ENCODE data around the gene SEMA3G.

The SEMA3G gene

GRCh38 chr3:52444860-52445793, at the start of gene SEMA3G:
Gene SEMA3G (minus strand): TSS chr3:52445103. CDS start chr3:52445027, 76 bp downstream.
- no peak within 1 kb of the TSS for H3K9ac ChIP-seq
- no peaks in the 10 kb centered on the region for H3K36me3 ChIP-seq
- H3K27me3 ChIP-seq, result peaks cover 45% of the 10 kb centered on the region
- H3K4me3 ChIP-seq, result no peak within 1 kb of the TSS
- no peak within 1 kb of the TSS for H3K27ac ChIP-seq
- TF ChIP-seq Cebpa-rat (IDR thresholded peaks at IDR 0.05), result no peak
- H3K4me2 ChIP-seq, result peak within 1 kb of the TSS; percentile 88
- H3K9me3 ChIP-seq, result no peaks in the 10 kb centered on the region
- peaks cover 67% of the 10 kb centered on the region for H4K20me1 ChIP-seq
- H3K4me1 ChIP-seq, result peaks cover 36% of the 10 kb centered on the region

DNA sequence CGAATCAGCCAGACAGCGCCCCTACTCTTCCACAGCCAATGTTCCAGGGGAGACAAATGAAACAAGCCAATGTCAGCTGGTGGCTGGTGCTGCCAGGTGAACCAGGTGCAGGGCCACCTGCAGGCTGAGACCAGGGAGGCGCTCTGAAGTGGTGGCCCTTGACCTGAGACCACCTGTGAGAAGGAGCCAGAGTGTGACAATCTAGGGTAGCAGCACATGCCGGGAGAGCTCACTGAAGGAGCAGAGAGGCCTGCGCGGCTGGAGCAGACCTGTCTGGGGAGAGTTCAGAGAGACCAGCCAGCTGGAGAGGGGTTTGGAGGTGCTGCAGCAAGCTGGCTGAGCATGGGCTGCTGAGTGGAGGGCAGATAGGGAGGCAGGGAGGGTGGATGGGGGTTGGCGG, 49.5 kb upstream of the SEMA3G start:
- 0 out of 2 replicates have a peak overlapping the region, but pooled peaks have one; percentile 60 for H3K27ac ChIP-seq
- H3K4me2 ChIP-seq, result peak overlapping the region; percentile 74
- TF ChIP-seq Cebpa-rat (IDR thresholded peaks at IDR 0.05), result no peak
- peaks cover 49% of the 10 kb centered on the region for H4K20me1 ChIP-seq
- H3K9ac ChIP-seq, result 0 out of 2 replicates have a peak overlapping the region, but pooled peaks have one; percentile 64
- H3K4me3 ChIP-seq, result no peak overlapping the region
- H3K4me1 ChIP-seq, result peaks cover 67% of the 10 kb centered on the region
- H3K36me3 ChIP-seq, result peaks cover 47% of the 10 kb centered on the region
- H3K9me3 ChIP-seq, result no peaks in the 10 kb centered on the region
- H3K27me3 ChIP-seq, result no peaks in the 10 kb centered on the region

- Histone ChIP-seq H3K27ac (no peak overlapping the region), H3K27me3 (no peaks in the 10 kb centered on the region), H3K9me3 (no peaks in the 10 kb centered on the region), H4K20me1 (peaks cover 51% of the 10 kb centered on the region), H3K4me2 (no peak overlapping the region), H3K4me1 (peaks cover 65% of the 10 kb centered on the region), H3K9ac (no peak overlapping the region), H3K36me3 (peaks cover 57% of the 10 kb centered on the region), H3K4me3 (no peak overlapping the region)
- TF ChIP-seq Cebpa-rat (IDR thresholded peaks at IDR 0.05), result no peak
Measured at GRCh38 chr3:52493232-52494017, 48.5 kb upstream of the SEMA3G start.

DNA sequence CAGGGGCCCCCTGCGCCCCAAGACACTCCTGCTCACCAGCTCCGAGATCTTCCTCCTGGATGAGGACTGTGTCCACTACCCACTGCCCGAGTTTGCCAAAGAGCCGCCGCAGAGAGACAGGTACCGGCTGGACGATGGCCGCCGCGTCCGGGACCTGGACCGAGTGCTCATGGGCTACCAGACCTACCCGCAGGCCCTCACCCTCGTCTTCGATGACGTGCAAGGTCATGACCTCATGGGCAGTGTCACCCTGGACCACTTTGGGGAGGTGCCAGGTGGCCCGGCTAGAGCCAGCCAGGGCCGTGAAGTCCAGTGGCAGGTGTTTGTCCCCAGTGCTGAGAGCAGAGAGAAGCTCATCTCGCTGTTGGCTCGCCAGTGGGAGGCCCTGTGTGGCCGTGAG, 47.2 kb upstream of the SEMA3G start:
- H4K20me1 ChIP-seq, result peaks cover 51% of the 10 kb centered on the region
- H3K27ac ChIP-seq, result no peak overlapping the region
- H3K4me3 ChIP-seq, result no peak overlapping the region
- H3K27me3 ChIP-seq, result no peaks in the 10 kb centered on the region
- peaks cover 70% of the 10 kb centered on the region for H3K36me3 ChIP-seq
- no peaks in the 10 kb centered on the region for H3K9me3 ChIP-seq
- no peak overlapping the region for H3K9ac ChIP-seq
- H3K4me1 ChIP-seq, result peaks cover 53% of the 10 kb centered on the region
- no peak for TF ChIP-seq Cebpa-rat (IDR thresholded peaks at IDR 0.05)
- H3K4me2 ChIP-seq, result no peak overlapping the region

- peak overlapping the region; percentile 71 for H3K4me2 ChIP-seq
- peaks cover 58% of the 10 kb centered on the region for H3K4me1 ChIP-seq
- H3K36me3 ChIP-seq, result peaks cover 81% of the 10 kb centered on the region
- no peak for TF ChIP-seq Cebpa-rat (IDR thresholded peaks at IDR 0.05)
- peaks cover 51% of the 10 kb centered on the region for H4K20me1 ChIP-seq
- no peak overlapping the region for H3K4me3 ChIP-seq
- peak overlapping the region; percentile 61; the same call in 1 of the 2 replicates for H3K9ac ChIP-seq
- no peaks in the 10 kb centered on the region for H3K27me3 ChIP-seq
- peak overlapping the region; percentile 71 for H3K27ac ChIP-seq
- H3K9me3 ChIP-seq, result no peaks in the 10 kb centered on the region
Measured at GRCh38 chr3:52490939-52491526, 46.1 kb upstream of the SEMA3G start.

DNA sequence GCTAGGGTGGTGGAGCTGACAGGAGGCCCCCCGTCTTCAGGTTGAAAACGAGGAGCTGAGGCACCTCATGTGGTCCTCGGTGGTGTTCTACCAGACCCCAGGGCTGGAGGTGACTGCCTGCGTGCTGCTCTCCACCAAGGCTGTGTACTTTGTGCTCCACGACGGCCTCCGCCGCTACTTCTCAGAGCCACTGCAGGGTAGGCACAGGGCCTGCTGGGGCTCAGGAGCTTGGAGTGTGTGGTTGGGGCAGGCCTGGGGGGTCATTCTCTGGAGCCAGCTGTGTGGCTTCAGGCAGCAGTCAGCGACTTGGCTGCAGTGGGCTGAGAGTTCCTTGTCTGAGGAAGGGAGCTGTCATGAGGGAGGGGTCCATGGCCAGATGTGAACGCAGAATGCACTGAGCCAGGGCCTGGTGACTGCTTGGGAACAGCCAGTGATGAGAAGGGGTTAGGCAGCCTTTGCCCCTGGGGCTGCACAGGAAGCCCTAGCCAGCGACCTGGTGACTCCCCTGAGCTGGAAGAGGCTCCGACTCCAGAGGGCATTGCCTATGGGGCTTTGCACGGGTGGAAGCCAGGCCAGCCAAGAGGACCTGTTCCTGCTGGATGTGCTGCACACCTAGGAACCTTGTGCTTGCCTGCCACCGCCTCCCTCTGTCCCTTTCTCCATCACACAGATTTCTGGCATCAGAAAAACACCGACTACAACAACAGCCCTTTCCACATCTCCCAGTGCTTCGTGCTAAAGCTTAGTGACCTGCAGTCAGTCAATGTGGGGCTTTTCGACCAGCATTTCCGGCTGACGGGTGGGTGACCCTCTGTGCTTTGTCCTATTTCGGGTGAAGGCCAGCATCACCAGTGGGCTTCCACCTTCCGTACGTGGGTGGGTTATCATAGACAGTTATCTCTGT, 45.4 kb upstream of the SEMA3G start:
- peak overlapping the region; percentile 61; the same call in 1 of the 2 replicates for H3K9ac ChIP-seq
- peaks cover 58% of the 10 kb centered on the region for H3K4me1 ChIP-seq
- no peak for TF ChIP-seq Cebpa-rat (IDR thresholded peaks at IDR 0.05)
- H3K4me2 ChIP-seq, result peak overlapping the region; percentile 71
- peaks cover 87% of the 10 kb centered on the region for H3K36me3 ChIP-seq
- H3K4me3 ChIP-seq, result no peak overlapping the region
- peaks cover 51% of the 10 kb centered on the region for H4K20me1 ChIP-seq
- no peaks in the 10 kb centered on the region for H3K9me3 ChIP-seq
- H3K27me3 ChIP-seq, result no peaks in the 10 kb centered on the region
- H3K27ac ChIP-seq, result peak overlapping the region; percentile 71

DNA sequence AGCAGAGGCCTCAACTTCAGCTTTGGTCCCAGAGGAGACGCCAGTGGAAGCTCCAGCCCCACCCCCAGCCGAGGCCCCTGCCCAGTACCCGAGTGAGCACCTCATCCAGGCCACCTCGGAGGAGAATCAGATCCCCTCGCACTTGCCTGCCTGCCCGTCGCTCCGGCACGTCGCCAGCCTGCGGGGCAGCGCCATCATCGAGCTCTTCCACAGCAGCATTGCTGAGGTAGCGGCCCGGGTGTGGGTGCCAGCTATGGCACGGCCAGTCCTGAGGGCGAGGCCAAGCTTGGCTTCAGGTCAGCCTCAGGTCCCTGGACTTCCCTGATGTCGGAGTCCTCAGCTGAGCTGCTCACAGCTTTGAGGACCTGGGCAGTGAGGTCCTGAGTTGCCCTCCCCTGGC, 44.5 kb upstream of the SEMA3G start:
- Histone ChIP-seq H3K4me1 (peaks cover 58% of the 10 kb centered on the region), H3K27ac (peak overlapping the region; percentile 71), H4K20me1 (peaks cover 49% of the 10 kb centered on the region), H3K4me3 (no peak overlapping the region), H3K9me3 (no peaks in the 10 kb centered on the region), H3K9ac (peak overlapping the region; percentile 61), H3K4me2 (peak overlapping the region; percentile 71), H3K36me3 (peaks cover 91% of the 10 kb centered on the region), H3K27me3 (no peaks in the 10 kb centered on the region)
- TF ChIP-seq Cebpa-rat (IDR thresholded peaks at IDR 0.05), result no peak

DNA sequence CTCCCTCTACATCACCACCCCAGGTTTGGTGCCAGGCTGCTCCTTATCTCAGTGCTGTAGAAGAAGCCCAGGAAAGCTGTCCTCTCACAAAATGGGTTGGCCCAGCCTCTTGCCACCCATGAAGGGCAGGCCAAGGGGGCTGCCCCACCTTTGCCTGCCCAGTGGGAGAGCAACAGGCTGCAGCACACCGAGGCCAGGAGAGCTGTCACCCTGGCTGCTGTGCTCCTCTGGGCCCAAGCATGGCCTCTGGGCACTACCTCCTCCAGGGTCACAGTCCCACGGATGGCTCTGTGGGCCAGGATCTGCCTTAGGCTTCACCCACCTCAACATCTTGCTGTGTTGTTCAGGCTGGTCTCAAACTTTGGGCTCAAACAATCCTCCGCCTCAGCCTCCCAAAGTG, 43.8 kb upstream of the SEMA3G start:
- Histone ChIP-seq H4K20me1 (peaks cover 42% of the 10 kb centered on the region), H3K27ac (peak overlapping the region; percentile 27; the same call in 1 of the 2 replicates), H3K4me2 (no peak overlapping the region), H3K9ac (no peak overlapping the region), H3K27me3 (no peaks in the 10 kb centered on the region), H3K9me3 (no peaks in the 10 kb centered on the region), H3K4me1 (peaks cover 61% of the 10 kb centered on the region), H3K36me3 (peaks cover 86% of the 10 kb centered on the region), H3K4me3 (no peak overlapping the region)
- TF ChIP-seq Cebpa-rat (IDR thresholded peaks at IDR 0.05), result no peak
